Measurements from ENCODE around the gene PMEPA1. TPM values are rescaled to one million over a fixed set of nuclear protein-coding genes. Genes with fewer than 3 reads are reported as not detected.

The PMEPA1 gene
- total and polyA plus RNA-seq, 2 experiments from 2014 or later, result 7.3 to 15.4 TPM

- TF ChIP-seq REST (IDR thresholded peaks at IDR 0.05; ENCODE audit: unreplicated experiment), result no peak
- no peak for TF ChIP-seq POLR2AphosphoS5 (IDR thresholded peaks at IDR 0.05; ENCODE audit: low read depth)
- no peak for TF ChIP-seq CTCF (conservative IDR thresholded peaks at IDR 0.05; ENCODE audit: low read depth in 2 of 2)
- no peak for TF ChIP-seq JUNB (IDR thresholded peaks at IDR 0.05; ENCODE audit: unreplicated experiment)
Observed at GRCh38 chr20:57748601-57749130, 38.9 kb upstream of the PMEPA1 start (continued).

GRCh38 chr20:57747861-57748481, 38.2 kb upstream of the PMEPA1 start:
- ATAC-seq (peak; percentile 64), DNase-seq (ENCODE audit: low spot score) (no peak)
- H3K27me3 ChIP-seq (ENCODE audit: insufficient read depth), result no peaks in the 10 kb centered on the region
- Mint-ChIP-seq H3K27me3 (ENCODE audit: insufficient read depth, low read depth, poor library complexity) (peaks cover 6% of the 10 kb centered on the region), H3K9me3 (no peaks in the 10 kb centered on the region), H3K36me3 (ENCODE audit: low read depth) (no peaks in the 10 kb centered on the region), H3K4me3 (no peak overlapping the region), H3K27ac (no peak overlapping the region), H3K4me1 (peaks cover 7% of the 10 kb centered on the region)
- H3K4me1 ChIP-seq (ENCODE audit: insufficient read depth), result no peaks in the 10 kb centered on the region
- H3K79me2 ChIP-seq (replicated peaks; ENCODE audit: insufficient read depth), result no peaks in the 10 kb centered on the region
- H3K36me3 ChIP-seq (ENCODE audit: insufficient read depth), result no peaks in the 10 kb centered on the region
- H2AFZ ChIP-seq, result no peak overlapping the region
- TF ChIP-seq JUNB (IDR thresholded peaks at IDR 0.05; ENCODE audit: unreplicated experiment), result no peak
- TF ChIP-seq STAT1 (IDR thresholded peaks at IDR 0.05; ENCODE audit: unreplicated experiment), result no peak
- no peak for TF ChIP-seq CREB1 (CRISPR knock-in tag; IDR thresholded peaks at IDR 0.05; ENCODE audit: low read depth)
- H3K4me2 ChIP-seq, result no peak overlapping the region
- H3K27ac ChIP-seq (ENCODE audit: low read depth), result no peak overlapping the region
- H3F3A ChIP-seq (replicated peaks; ENCODE audit: low read depth), result no peaks in the 10 kb centered on the region
- H3K4me3 ChIP-seq, result no peak overlapping the region
- no peaks in the 10 kb centered on the region for H3K9me2 ChIP-seq (ENCODE audit: insufficient read depth)
- H4K20me1 ChIP-seq (replicated peaks; ENCODE audit: insufficient read depth), result no peaks in the 10 kb centered on the region

- Histone ChIP-seq H3K27me3 (ENCODE audit: insufficient read depth) (no peaks in the 10 kb centered on the region), H2AFZ (no peak overlapping the region), H3K4me1 (ENCODE audit: insufficient read depth) (no peaks in the 10 kb centered on the region), H3K36me3 (ENCODE audit: insufficient read depth) (no peaks in the 10 kb centered on the region), H3K9me2 (ENCODE audit: insufficient read depth) (no peaks in the 10 kb centered on the region), H3F3A (replicated peaks; ENCODE audit: low read depth) (no peaks in the 10 kb centered on the region), H3K79me2 (replicated peaks; ENCODE audit: insufficient read depth) (no peaks in the 10 kb centered on the region), H4K20me1 (replicated peaks; ENCODE audit: insufficient read depth) (no peaks in the 10 kb centered on the region), H3K4me2 (no peak overlapping the region), H3K27ac (ENCODE audit: low read depth) (no peak overlapping the region), H3K4me3 (no peak overlapping the region)
- Mint-ChIP-seq H3K36me3 (ENCODE audit: low read depth) (no peaks in the 10 kb centered on the region), H3K27ac (no peak overlapping the region), H3K4me1 (peaks cover 11% of the 10 kb centered on the region), H3K4me3 (no peak overlapping the region), H3K27me3 (ENCODE audit: insufficient read depth, low read depth, poor library complexity) (peaks cover 6% of the 10 kb centered on the region), H3K9me3 (no peaks in the 10 kb centered on the region)
- ATAC-seq (no peak), DNase-seq (ENCODE audit: low spot score) (no peak)
- TF ChIP-seq EZH2phosphoT487 (IDR thresholded peaks at IDR 0.05; ENCODE audit: unreplicated experiment), result no peak
- TF ChIP-seq CREB1 (CRISPR knock-in tag; IDR thresholded peaks at IDR 0.05; ENCODE audit: low read depth), result no peak
- no peak for TF ChIP-seq ZNF331 (CRISPR knock-in tag; IDR thresholded peaks at IDR 0.05; ENCODE audit: low read depth)
- TF ChIP-seq REST (IDR thresholded peaks at IDR 0.05; ENCODE audit: unreplicated experiment), result no peak
- TF ChIP-seq CTCF (conservative IDR thresholded peaks at IDR 0.05; ENCODE audit: low read depth in 2 of 2), result no peak
Observed at GRCh38 chr20:57746832-57747404, 37.1 kb upstream of the PMEPA1 start.

All from GM23338 (cell line).